Omental fat pad (tissue), 4 donors: Measurements from ENCODE around the gene RSAD2. TPM values are rescaled to one million over a fixed set of nuclear protein-coding genes. Genes with fewer than 3 reads are reported as not detected.

Source experiments
- ATAC-seq: fragments of 150-250 bp; one replicate; pipeline ENCODE4 v1.9.1; 2016; ENCODE audit warnings: mild to moderate bottlenecking, moderate library complexity; ENCODE audit not compliant: low FRiP score
- DNase-seq: peaks from one replicate; pipeline ENCODE4 v3.0.0-alpha.2; 2019; ENCODE audit warnings: low spot score
- total RNA-seq, 4 donors: library from RNA; depleted of rRNA; stranded (reverse); fragments of >200 nt; gene quantifications; one replicate each; pipeline ENCODE4 v1.1.0, GENCODE V29; 2016
- TF ChIP-seq, protein P1 (sequence below), 3 donors: fragments of 450-650 bp; IDR thresholded peaks; one replicate each; pipeline ENCODE4 v1.5.1; 2016 to 2017; ENCODE audit warnings: antibody characterized with exemption in 3 of 3, mild to moderate bottlenecking in 3 of 3, moderate library complexity in 2 of 3

The RSAD2 gene
- total RNA-seq, 4 donors from 2014 or later = 0.56 to 25.1 (median 3.9) TPM

DNA sequence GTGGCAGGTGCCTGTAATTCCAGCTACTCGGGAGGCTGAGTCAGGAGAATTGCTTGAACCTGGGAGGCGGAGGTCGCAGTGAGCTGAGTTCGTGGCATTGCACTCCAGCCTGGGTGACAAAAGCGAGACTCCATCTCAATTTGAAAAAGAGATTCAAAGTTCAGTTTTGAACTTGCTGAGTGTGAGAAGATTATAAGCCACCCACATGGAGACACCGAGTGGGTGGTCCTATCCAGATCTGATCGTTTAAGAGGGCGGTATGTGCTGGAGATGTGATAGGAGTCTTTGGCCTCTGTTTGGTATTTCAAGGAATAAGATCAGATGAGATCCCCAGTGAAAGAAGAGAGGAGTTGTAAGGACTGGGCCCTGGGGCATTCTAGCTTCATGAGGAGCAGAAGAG, 65.3 kb downstream of the RSAD2 start:
- no peak for DNase-seq
- no peak for ATAC-seq
- TF ChIP-seq, protein P1, sequence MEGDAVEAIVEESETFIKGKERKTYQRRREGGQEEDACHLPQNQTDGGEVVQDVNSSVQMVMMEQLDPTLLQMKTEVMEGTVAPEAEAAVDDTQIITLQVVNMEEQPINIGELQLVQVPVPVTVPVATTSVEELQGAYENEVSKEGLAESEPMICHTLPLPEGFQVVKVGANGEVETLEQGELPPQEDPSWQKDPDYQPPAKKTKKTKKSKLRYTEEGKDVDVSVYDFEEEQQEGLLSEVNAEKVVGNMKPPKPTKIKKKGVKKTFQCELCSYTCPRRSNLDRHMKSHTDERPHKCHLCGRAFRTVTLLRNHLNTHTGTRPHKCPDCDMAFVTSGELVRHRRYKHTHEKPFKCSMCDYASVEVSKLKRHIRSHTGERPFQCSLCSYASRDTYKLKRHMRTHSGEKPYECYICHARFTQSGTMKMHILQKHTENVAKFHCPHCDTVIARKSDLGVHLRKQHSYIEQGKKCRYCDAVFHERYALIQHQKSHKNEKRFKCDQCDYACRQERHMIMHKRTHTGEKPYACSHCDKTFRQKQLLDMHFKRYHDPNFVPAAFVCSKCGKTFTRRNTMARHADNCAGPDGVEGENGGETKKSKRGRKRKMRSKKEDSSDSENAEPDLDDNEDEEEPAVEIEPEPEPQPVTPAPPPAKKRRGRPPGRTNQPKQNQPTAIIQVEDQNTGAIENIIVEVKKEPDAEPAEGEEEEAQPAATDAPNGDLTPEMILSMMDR (IDR thresholded peaks at IDR 0.05) = no peak

DNA sequence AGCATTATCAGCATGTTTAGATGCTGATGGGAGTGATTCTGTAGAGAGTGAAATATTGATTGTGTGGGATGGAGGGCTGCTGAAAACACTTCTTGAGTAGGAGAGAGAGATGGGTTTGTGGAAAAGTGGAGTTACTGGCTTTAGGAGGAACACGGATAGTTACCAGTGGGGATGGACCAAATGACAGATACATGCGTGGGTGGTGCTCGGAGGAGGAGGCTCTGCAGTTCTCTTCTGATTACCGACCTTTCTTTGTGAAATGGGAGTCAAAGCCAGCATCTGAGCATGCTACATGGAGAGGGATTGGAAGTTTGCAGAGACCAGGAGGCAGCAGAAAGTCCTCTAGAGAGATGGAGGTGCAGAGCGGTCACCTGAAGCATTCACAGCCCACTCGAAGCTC, 65.9 kb downstream of the RSAD2 start:
- ATAC-seq = no peak
- TF ChIP-seq, protein P1 (IDR thresholded peaks at IDR 0.05) = no peak
- DNase-seq = no peak

DNA sequence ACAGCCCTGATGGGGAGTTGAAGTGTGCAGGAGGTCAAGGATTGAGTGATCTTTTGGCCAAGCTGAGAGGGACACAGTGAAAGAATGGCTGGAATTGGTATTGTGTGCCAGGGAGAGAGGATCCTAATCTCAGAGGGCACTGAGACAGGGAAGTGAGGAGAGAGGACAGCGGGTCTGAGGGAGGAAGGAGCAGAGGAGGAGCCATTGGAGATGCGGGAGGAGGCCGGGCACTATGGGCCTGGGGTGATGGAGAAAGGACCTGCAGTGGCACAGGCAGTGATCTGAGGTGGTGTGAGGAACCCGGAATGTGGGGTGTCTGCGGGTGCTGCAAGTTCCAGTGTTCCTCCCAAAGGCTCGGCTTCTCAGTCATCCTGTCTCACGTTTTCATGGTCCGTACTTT, 66.4 kb downstream of the RSAD2 start:
- TF ChIP-seq, protein P1 (IDR thresholded peaks at IDR 0.05) = no peak
- no peak for DNase-seq
- ATAC-seq = no peak

DNA sequence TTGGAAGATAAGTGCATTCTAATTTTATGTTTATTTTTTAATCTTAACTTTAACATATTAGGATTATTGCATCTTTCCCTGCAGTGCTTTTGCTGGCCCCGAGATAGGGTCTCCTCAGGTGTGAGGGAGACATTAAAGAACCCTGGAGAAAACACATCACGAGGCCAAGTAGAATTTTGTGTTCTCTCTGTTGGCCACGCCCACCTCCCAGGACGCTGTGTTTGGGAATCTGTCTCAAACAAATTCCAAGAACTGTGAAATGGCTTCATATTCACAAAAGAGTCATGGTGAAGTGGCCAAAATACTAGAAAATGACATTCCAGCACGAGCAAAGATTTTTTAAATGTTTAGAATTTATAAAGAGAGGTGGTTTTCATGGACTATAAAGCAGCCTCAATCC, 67.0 kb downstream of the RSAD2 start:
- DNase-seq (no peak), ATAC-seq (no peak)
- TF ChIP-seq, protein P1 (IDR thresholded peaks at IDR 0.05) = no peak

DNA sequence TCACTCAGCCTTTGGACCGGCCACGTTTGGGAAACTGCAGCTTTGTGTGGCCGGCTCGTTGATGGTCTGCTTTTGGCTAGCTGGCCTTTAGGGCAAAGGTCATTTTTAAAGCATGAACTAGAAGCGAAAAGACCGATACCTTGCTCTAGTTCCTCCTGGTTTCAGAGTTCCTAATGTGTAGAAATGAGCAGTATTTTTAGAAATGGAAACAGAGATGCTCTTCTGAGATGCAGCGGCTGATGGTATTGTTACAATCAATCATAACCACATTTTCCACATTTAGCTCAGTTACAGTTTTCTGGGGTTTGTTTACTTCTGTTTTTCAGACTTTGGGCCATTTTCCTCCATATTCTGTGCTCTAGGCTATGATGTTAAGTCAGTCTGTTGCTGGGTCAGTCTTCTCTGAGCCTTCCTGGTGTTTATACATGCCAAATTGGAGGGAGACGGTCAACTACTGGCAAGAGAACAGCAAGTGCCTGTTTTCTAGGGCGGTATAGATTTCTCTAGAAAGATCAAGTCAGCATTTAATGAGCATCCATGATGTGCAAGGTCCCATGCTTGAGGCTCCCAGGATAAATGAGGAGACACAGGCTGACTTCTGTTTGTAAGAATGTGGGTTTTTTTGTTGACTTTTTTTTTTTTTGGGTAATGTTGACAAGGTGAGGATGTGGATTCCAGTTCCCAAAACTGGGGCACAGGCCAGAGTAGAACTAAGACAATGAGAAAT, 67.7 kb downstream of the RSAD2 start:
- DNase-seq (no peak), ATAC-seq (no peak)
- TF ChIP-seq, protein P1 (IDR thresholded peaks at IDR 0.05) = no peak

DNA sequence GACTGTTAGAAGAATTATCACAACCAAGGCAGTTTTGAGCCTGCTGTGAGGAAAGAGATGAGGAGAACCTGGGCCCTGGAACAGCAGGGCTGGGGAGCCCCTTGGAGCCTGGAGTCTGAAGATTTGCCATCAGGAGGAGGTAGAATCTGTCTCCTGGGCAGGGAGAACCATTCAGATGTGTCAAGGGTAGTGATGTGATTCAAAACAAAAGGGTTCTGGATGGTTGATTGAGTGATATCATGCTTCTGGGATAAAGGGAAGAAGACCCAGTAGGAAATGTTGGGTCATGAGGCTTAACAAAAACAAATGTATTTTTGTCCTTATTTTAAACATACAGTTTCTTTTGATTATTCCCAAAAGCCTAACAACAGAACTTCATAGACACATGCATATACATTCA, 68.2 kb downstream of the RSAD2 start:
- TF ChIP-seq, protein P1 (IDR thresholded peaks at IDR 0.05) = no peak
- DNase-seq (no peak), ATAC-seq (no peak)

DNA sequence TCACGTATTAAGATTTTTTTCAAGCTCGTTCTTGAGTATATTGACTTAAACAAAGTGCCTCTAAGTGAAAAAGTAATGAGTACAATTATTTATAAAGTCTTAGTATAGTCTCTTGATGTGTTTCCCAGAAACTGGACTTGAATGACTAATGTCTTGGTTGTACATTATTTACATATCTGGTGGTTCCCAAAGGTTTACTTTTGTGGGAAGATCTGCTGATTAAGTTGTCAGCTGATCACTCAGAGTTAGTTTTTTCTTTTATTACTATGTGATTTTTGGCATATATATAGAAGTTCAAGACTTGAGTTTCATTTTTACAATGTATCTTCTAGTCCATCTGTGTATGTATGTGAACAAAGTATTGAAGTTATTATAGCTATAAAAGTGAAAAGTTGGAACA, 69.1 kb downstream of the RSAD2 start:
- ATAC-seq (no peak), DNase-seq (no peak)
- TF ChIP-seq, protein P1 (IDR thresholded peaks at IDR 0.05) = no peak
